ENCODE results near the gene UQCC3.
"Not testable (repeated sequence)": the region's sequence is repeated elsewhere in the genome, so short reads cannot be mapped to it uniquely, and the experiment has no call there.

GRCh38 chr11:62703921-62704320, 32.4 kb downstream of the UQCC3 start:
- not testable (repeated sequence) for TF ChIP-seq CTCF, POLR2A (IDR thresholded peaks at IDR 0.05)
